ENCODE data around the gene DCK.

GRCh38 chr4:71026086-71026485, 32.6 kb downstream of the DCK start:
- TF ChIP-seq CTCF (IDR thresholded peaks at IDR 0.05 in 8 of 11, conservative IDR thresholded peaks at IDR 0.05 in 3 of 11) (no peak), POLR2AphosphoS5 (IDR thresholded peaks at IDR 0.05) (no peak), POLR2A (IDR thresholded peaks at IDR 0.05) (no peak)
